HepG2 (cell line): ENCODE measurements around the gene ENAH. TPM values are rescaled to one million over a fixed set of nuclear protein-coding genes. Genes with fewer than 3 reads are reported as not detected.

Experiments used
- ATAC-seq: fragments of 200-7000 bp; cut with Tn5 transposase; 3 replicates; pipeline ENCODE4 v1.9.1; 2020; ENCODE audit warnings: mild to moderate bottlenecking, moderate library complexity
- BruUV-seq: library from RNA; stranded (reverse); fragments of 400-500 nt; replicated peaks from 2 replicates; lab custom pipeline; 2021; lab: Mats Ljungman, UMichigan
- CTCF ChIA-PET: fragments of 300-600 bp; formaldehyde crosslinking; extraction: SDS; loops from one replicate; lab custom pipeline; 2021; ENCODE audit warnings: low total read pairs, inconsistent platforms, low intra/inter-chr PET ratio; lab: Yijun Ruan, JAX
- POLR2A ChIA-PET: fragments of 350-600 bp; sonication (Branson Sonifier 250); formaldehyde crosslinking; loops from one replicate; lab custom pipeline; 2020; ENCODE audit warnings: antibody characterized with exemption, inconsistent platforms; lab: Yijun Ruan, JAX
- DNase-seq: peaks from one replicate; pipeline ENCODE4 v3.0.0-alpha.2; 2015; ENCODE audit warnings: low spot score
- FAIRE-seq: peaks from 3 replicates; lab custom pipeline; 2011; peaks lifted over from hg19 to GRCh38; lab: Jason Lieb, UNC
- H2AFZ ChIP-seq: one replicate; pipeline ENCODE4 v1.6.1; 2011; ENCODE audit warnings: low read length, inconsistent platforms
- H3K27ac ChIP-seq: fragments of 300-600 bp; 3 replicates; pipeline ENCODE4 v1.8.0; 2011; ENCODE audit warnings: mixed run types, mild to moderate bottlenecking, mixed read lengths, low read length, inconsistent platforms; ENCODE audit not compliant: insufficient read depth; ENCODE audit errors: extremely low read length
- H3K27me3 ChIP-seq, 2 experiments: fragments of 200-600 bp in 1 of 2; 2 replicates in 1 of 2; 3 replicates in 1 of 2; pipeline versions ENCODE4 v1.6.0 to v1.8.0; 2011; ENCODE audit warnings: low read length in 2 of 2, mild to moderate bottlenecking in 2 of 2, moderate library complexity in 2 of 2, inconsistent platforms in 1 of 2; ENCODE audit not compliant: insufficient read depth in 2 of 2, control insufficient read depth in 1 of 2
- H3K36me3 ChIP-seq, 2 experiments: fragments of 200-600 bp in 1 of 2; replicated peaks in 1 of 2; 2 replicates in 1 of 2; 3 replicates in 1 of 2; pipeline versions ENCODE4 v1.5.1 to v1.8.0; 2011; ENCODE audit warnings: low read length in 2 of 2, inconsistent platforms in 1 of 2; ENCODE audit not compliant: insufficient read depth in 2 of 2, control insufficient read depth in 1 of 2
- H3K4me1 ChIP-seq: 2 replicates; pipeline ENCODE4 v1.5.1; 2012; ENCODE audit warnings: low read length, inconsistent platforms; ENCODE audit not compliant: insufficient read depth
- H3K4me2 ChIP-seq: 2 replicates; pipeline ENCODE4 v1.6.0; 2011; ENCODE audit warnings: low read depth, low read length, inconsistent platforms
- H3K4me3 ChIP-seq, 3 experiments: fragments of 200-600 bp in 1 of 3; sonication (generic), shearing (Covaris generic) in 1 of 3; replicated peaks in 1 of 3; 2 replicates each; pipeline ENCODE4 v1.5.1; 2011 to 2016; ENCODE audit warnings: low read length in 3 of 3, inconsistent platforms in 2 of 3, low read depth in 2 of 3, mild to moderate bottlenecking in 2 of 3, control low read depth in 1 of 3, mixed read lengths in 1 of 3; ENCODE audit not compliant: insufficient read depth in 1 of 3
- H3K79me2 ChIP-seq: one replicate; pipeline ENCODE4 v1.6.1; 2011; ENCODE audit warnings: low read length, inconsistent platforms; ENCODE audit not compliant: insufficient read depth
- H3K9ac ChIP-seq: 2 replicates; pipeline ENCODE4 v1.6.0; 2011; ENCODE audit warnings: mild to moderate bottlenecking, low read depth, low read length, inconsistent platforms; ENCODE audit not compliant: insufficient read depth
- H3K9me3 ChIP-seq: 2 replicates; pipeline ENCODE4 v1.5.1; 2012; ENCODE audit warnings: mild to moderate bottlenecking, low read length
- H4K20me1 ChIP-seq: 2 replicates; pipeline ENCODE4 v1.6.0; 2011; ENCODE audit warnings: inconsistent platforms, mild to moderate bottlenecking, low read length, moderate library complexity; ENCODE audit not compliant: insufficient read depth
- DR1 ChIP-seq: sonication (generic); formaldehyde crosslinking; IDR thresholded peaks from 2 replicates; pipeline ENCODE4 v1.8.0; 2021; ENCODE audit warnings: mild to moderate bottlenecking, missing genetic modification reagents, inconsistent platforms
- HMGXB4 ChIP-seq, 2 experiments: sonication (generic) in 1 of 2; formaldehyde crosslinking in 1 of 2; IDR thresholded peaks; 2 replicates each; pipeline versions ENCODE4 v1.4.0 to v1.6.1; 2018 to 2020; ENCODE audit warnings: missing genetic modification reagents in 2 of 2, borderline replicate concordance in 1 of 2, low read depth in 1 of 2, mild to moderate bottlenecking in 1 of 2, missing biosample characterization in 1 of 2
- SP4 ChIP-seq: sonication (generic); formaldehyde crosslinking; IDR thresholded peaks from 2 replicates; pipeline ENCODE4 v1.8.1; 2023; ENCODE audit warnings: mild to moderate bottlenecking, missing genetic modification reagents
- SRY ChIP-seq: sonication (generic); formaldehyde crosslinking; IDR thresholded peaks from 2 replicates; pipeline ENCODE4 v1.8.0; 2022; ENCODE audit warnings: mild to moderate bottlenecking, missing genetic modification reagents
- ZFP36 ChIP-seq: fragments of 150-350 bp; IDR thresholded peaks from 2 replicates; pipeline ENCODE4 v1.6.1; 2018; ENCODE audit warnings: borderline replicate concordance, low read length, low read depth; ENCODE audit not compliant: partially characterized antibody
- WGBS: methylation state at CpG from one replicate; pipeline ENCODE4 v1.1.6; 2017; ENCODE audit warnings: low lambda C conversion rate; 5-methylcytosine and 5-hydroxymethylcytosine counted together
- in situ Hi-C: cut with HindIII; loops from 2 replicates; pipeline ENCODE4 v1.10.0; 2017; ENCODE audit warnings: low pct_unique_long_range_greater_than_20kb; ENCODE audit not compliant: extremely low pct_ligation_motif_present
- intact Hi-C: fragments of 100-400 bp; cut with micrococcal nuclease; formaldehyde crosslinking; loops from one replicate; pipeline ENCODE4 v1.10.0; 2022; ENCODE audit not compliant: unreplicated experiment
- polyA plus RNA-seq, 8 experiments: library from polyadenylated mRNA; depleted of rRNA in 3 of 8; stranded (reverse) in 7 of 8; unstranded in 1 of 8; fragments of >200 nt; fragmentation: Illumina TruSeq in 4 of 8; extraction: Trizol in 4 of 8; gene quantifications; 2 replicates each; pipeline versions ENCODE4 v1.2.1 to v1.2.3, GENCODE V29; 2011 to 2016; ENCODE audit warnings: low read depth in 4 of 8, missing spikeins in 1 of 8, mixed read lengths in 1 of 8; ENCODE audit not compliant: insufficient read depth in 1 of 8
- total RNA-seq, 5 experiments: library from RNA; depleted of rRNA; stranded (reverse); fragments of >200 nt; fragmentation: Illumina TruSeq; extraction: Trizol; gene quantifications; 2 replicates each; pipeline ENCODE4 v1.2.3, GENCODE V29; 2016; ENCODE audit warnings: low read depth in 1 of 5
- TF ChIP-seq, protein P1 (sequence below): IDR thresholded peaks from 2 replicates; pipeline ENCODE4 v1.6.1; 2016; ENCODE audit warnings: missing compliant biosample characterization, missing genetic modification reagents, borderline replicate concordance

ENAH gene
- total and polyA plus RNA-seq, 2 of the 13 experiments (the other 11 are each of a cell fraction or from before 2014, with no cell fraction given), result 22.1 to 58.3 TPM

DNA sequence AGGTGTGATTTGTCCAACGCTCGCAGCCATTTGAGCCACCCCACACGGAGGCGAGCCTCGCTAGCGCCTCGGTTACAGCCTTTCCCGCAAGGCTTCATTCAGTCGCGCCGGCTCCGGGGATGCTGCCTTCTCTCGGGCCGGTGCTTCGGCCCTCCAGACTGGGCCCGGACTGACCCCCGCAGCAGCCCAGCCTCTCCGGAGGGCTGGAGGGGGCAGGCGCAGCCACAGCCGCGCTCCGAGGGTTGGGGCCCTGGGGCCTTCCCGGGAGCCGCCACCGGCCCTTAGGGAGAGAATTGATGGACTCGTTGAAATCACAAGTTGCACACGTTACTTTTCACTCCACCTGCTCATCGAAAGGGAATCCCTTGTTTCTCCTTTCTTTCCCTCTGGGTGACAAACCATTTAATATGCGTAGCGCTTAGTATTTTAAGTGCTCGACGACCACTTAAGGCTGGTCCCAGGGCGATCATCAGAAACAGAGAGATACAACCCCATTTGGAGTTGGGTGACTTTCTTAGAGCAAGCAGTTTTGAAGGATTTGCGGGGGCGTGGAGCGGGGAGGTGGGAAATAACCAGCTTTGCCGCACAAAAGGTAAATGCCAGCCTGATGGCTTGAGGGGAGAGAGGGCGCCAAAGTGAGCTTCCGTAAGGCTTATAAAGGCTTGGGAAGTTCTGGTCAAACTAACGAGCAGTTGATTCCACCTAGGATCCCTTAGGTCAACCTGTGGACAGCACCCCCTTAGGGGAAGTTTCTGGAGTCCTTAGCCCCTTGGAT, 24.6 kb upstream of the ENAH start:
- Histone ChIP-seq H2AFZ (no peak overlapping the region), H3K4me2 (no peak overlapping the region), H3K36me3 (no peaks in the 10 kb centered on the region), H3K4me1 (peaks cover 12% of the 10 kb centered on the region), H3K27me3 (no peaks in the 10 kb centered on the region), H4K20me1 (no peaks in the 10 kb centered on the region), H3K79me2 (no peaks in the 10 kb centered on the region), H3K9me3 (no peaks in the 10 kb centered on the region), H3K4me3 (no peak overlapping the region), H3K9ac (no peak overlapping the region), H3K27ac (no peak overlapping the region)
- ATAC-seq (no peak), FAIRE-seq (no peak), DNase-seq (no peak)
- CTCF ChIA-PET, result no interaction called here
- 93% methylated on average over 30 of the region's 40 CpGs for WGBS
- TF ChIP-seq, protein P1, sequence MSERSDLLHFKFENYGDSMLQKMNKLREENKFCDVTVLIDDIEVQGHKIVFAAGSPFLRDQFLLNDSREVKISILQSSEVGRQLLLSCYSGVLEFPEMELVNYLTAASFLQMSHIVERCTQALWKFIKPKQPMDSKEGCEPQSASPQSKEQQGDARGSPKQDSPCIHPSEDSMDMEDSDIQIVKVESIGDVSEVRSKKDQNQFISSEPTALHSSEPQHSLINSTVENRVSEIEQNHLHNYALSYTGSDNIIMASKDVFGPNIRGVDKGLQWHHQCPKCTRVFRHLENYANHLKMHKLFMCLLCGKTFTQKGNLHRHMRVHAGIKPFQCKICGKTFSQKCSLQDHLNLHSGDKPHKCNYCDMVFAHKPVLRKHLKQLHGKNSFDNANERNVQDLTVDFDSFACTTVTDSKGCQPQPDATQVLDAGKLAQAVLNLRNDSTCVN (CRISPR knock-in tag), result no peak
- no peak for TF ChIP-seq SRY (CRISPR knock-in tag)
- no peak for TF ChIP-seq DR1 (CRISPR knock-in tag)
- no peak for TF ChIP-seq HMGXB4 (CRISPR knock-in tag; IDR thresholded peaks at IDR 0.05; ENCODE audit: borderline replicate concordance in 1 of 2, low read depth in 1 of 2)
- no peak for TF ChIP-seq SP4 (CRISPR knock-in tag)
- no peak for TF ChIP-seq ZFP36
- in situ Hi-C loops, result no loop called here
- intact Hi-C loops, result no loop called here
- BruUV-seq, result no TSS peak
- POLR2A ChIA-PET, result no interaction called here
